ENCODE measurements around the gene RBBP8NL.

The RBBP8NL gene

GRCh38 chr20:62452475-62453095 is 25.2 kb upstream of the RBBP8NL start:
- Histone ChIP-seq H4K20me1 (ENCODE audit: insufficient read depth, low read length) (peaks cover 9% of the 10 kb centered on the region; the same call in 1 of the 2 replicates), H3K9me3 (ENCODE audit: insufficient read depth, low read length, severe bottlenecking) (no peaks in the 10 kb centered on the region), H3K27ac (ENCODE audit: low read length) (no peak overlapping the region), H3K4me3 (ENCODE audit: low read depth in 1 of 2, low read length in 2 of 2) (no peak overlapping the region), H3K36me3 (ENCODE audit: insufficient read depth, low read length) (no peaks in the 10 kb centered on the region), H3K4me1 (ENCODE audit: insufficient read depth, low read length) (no peaks in the 10 kb centered on the region), H3K4me2 (ENCODE audit: insufficient read depth, low read length) (no peak overlapping the region), H2AFZ (ENCODE audit: low read depth, low read length) (no peak overlapping the region), H3K27me3 (ENCODE audit: insufficient read depth, low read length, poor library complexity) (peaks cover 6% of the 10 kb centered on the region), H3K9ac (ENCODE audit: low read depth, low read length) (no peak overlapping the region), H3K79me2 (ENCODE audit: insufficient read depth, low read length) (no peaks in the 10 kb centered on the region)
- DNase-seq, result no peak
- TF ChIP-seq CTCF (IDR thresholded peaks at IDR 0.05; ENCODE audit: borderline replicate concordance, extremely low read depth, low read length, poor library complexity, severe bottlenecking) (no peak), EZH2 (IDR thresholded peaks at IDR 0.05; ENCODE audit: borderline replicate concordance, low read depth, low read length, severe bottlenecking) (no peak)
- no peak for ATAC-seq (ENCODE audit: insufficient read depth, low read depth)

- Histone ChIP-seq H3K27ac (ENCODE audit: low read length) (no peak overlapping the region), H3K4me3 (ENCODE audit: low read depth in 1 of 2, low read length in 2 of 2) (no peak overlapping the region), H3K27me3 (ENCODE audit: insufficient read depth, low read length, poor library complexity) (peaks cover 6% of the 10 kb centered on the region), H2AFZ (ENCODE audit: low read depth, low read length) (no peak overlapping the region), H4K20me1 (ENCODE audit: insufficient read depth, low read length) (peaks cover 10% of the 10 kb centered on the region; the same call in 1 of the 2 replicates), H3K4me1 (ENCODE audit: insufficient read depth, low read length) (no peaks in the 10 kb centered on the region), H3K9me3 (ENCODE audit: insufficient read depth, low read length, severe bottlenecking) (no peaks in the 10 kb centered on the region), H3K4me2 (ENCODE audit: insufficient read depth, low read length) (no peak overlapping the region), H3K79me2 (ENCODE audit: insufficient read depth, low read length) (no peaks in the 10 kb centered on the region), H3K36me3 (ENCODE audit: insufficient read depth, low read length) (no peaks in the 10 kb centered on the region), H3K9ac (ENCODE audit: low read depth, low read length) (no peak overlapping the region)
- no peak for TF ChIP-seq EZH2 (IDR thresholded peaks at IDR 0.05; ENCODE audit: borderline replicate concordance, low read depth, low read length, severe bottlenecking)
- TF ChIP-seq CTCF (IDR thresholded peaks at IDR 0.05; ENCODE audit: borderline replicate concordance, extremely low read depth, low read length, poor library complexity, severe bottlenecking), result no peak
- ATAC-seq (ENCODE audit: insufficient read depth, low read depth), result no peak; the same call in 2 of the 3 replicates
- no peak for DNase-seq
Observed at GRCh38 chr20:62451970-62452369, 24.6 kb upstream of the RBBP8NL start.

- H4K20me1 ChIP-seq (ENCODE audit: insufficient read depth, low read length), result peaks cover 17% of the 10 kb centered on the region; the same call in 1 of the 2 replicates
- ATAC-seq (ENCODE audit: insufficient read depth, low read depth) (no peak), DNase-seq (no peak)
- no peak overlapping the region for H3K9ac ChIP-seq (ENCODE audit: low read depth, low read length)
- no peak for TF ChIP-seq CTCF (IDR thresholded peaks at IDR 0.05; ENCODE audit: borderline replicate concordance, extremely low read depth, low read length, poor library complexity, severe bottlenecking)
- no peak for TF ChIP-seq EZH2 (IDR thresholded peaks at IDR 0.05; ENCODE audit: borderline replicate concordance, low read depth, low read length, severe bottlenecking)
- no peaks in the 10 kb centered on the region for H3K4me1 ChIP-seq (ENCODE audit: insufficient read depth, low read length)
- H3K27ac ChIP-seq (ENCODE audit: low read length), result no peak overlapping the region
- H3K79me2 ChIP-seq (ENCODE audit: insufficient read depth, low read length), result no peaks in the 10 kb centered on the region
- H3K9me3 ChIP-seq (ENCODE audit: insufficient read depth, low read length, severe bottlenecking), result no peaks in the 10 kb centered on the region
- H3K4me3 ChIP-seq (ENCODE audit: low read depth in 1 of 2, low read length in 2 of 2), result no peak overlapping the region
- H2AFZ ChIP-seq (ENCODE audit: low read depth, low read length), result no peak overlapping the region
- H3K36me3 ChIP-seq (ENCODE audit: insufficient read depth, low read length), result no peaks in the 10 kb centered on the region
- peaks cover 5% of the 10 kb centered on the region for H3K27me3 ChIP-seq (ENCODE audit: insufficient read depth, low read length, poor library complexity)
- no peak overlapping the region for H3K4me2 ChIP-seq (ENCODE audit: insufficient read depth, low read length)
Observed at GRCh38 chr20:62451156-62451767, 23.9 kb upstream of the RBBP8NL start.

Measured in DND-41 (cell line).